HUES48 (cell line): ENCODE measurements around the gene CASS4.

Experiments used
- H3K27ac ChIP-seq: one replicate; pipeline ENCODE4 v1.7.0; 2013; ENCODE audit warnings: low read depth, low read length, inconsistent platforms
- H3K27me3 ChIP-seq: 2 replicates; pipeline ENCODE4 v1.6.1; 2013; ENCODE audit warnings: mild to moderate bottlenecking, low read length; ENCODE audit not compliant: control insufficient read depth, insufficient read depth
- H3K36me3 ChIP-seq: 2 replicates; pipeline ENCODE4 v1.6.1; 2013; ENCODE audit warnings: low read length; ENCODE audit not compliant: control insufficient read depth, insufficient read depth
- H3K4me1 ChIP-seq: 2 replicates; pipeline ENCODE4 v1.6.1; 2013; ENCODE audit warnings: mild to moderate bottlenecking, low read length; ENCODE audit not compliant: control insufficient read depth, insufficient read depth
- H3K4me3 ChIP-seq: 2 replicates; pipeline ENCODE4 v1.5.1; 2013; ENCODE audit warnings: mild to moderate bottlenecking, low read depth, low read length
- H3K9ac ChIP-seq: 2 replicates; pipeline ENCODE4 v1.6.1; 2013; ENCODE audit warnings: mild to moderate bottlenecking, low read depth, low read length, moderate library complexity
- H3K9me3 ChIP-seq: 2 replicates; pipeline ENCODE4 v1.6.1; 2013; ENCODE audit warnings: low read length; ENCODE audit not compliant: control insufficient read depth, insufficient read depth

The CASS4 gene

GRCh38 chr20:56463428-56463827 is 51.4 kb downstream of the CASS4 start:
- no peaks in the 10 kb centered on the region for H3K36me3 ChIP-seq

GRCh38 chr20:56465997-56466396 is 53.9 kb downstream of the CASS4 start:
- Histone ChIP-seq H3K27me3 (no peaks in the 10 kb centered on the region), H3K36me3 (no peaks in the 10 kb centered on the region), H3K9ac (no peak overlapping the region), H3K27ac (no peak overlapping the region), H3K4me3 (no peak overlapping the region), H3K4me1 (no peaks in the 10 kb centered on the region), H3K9me3 (no peaks in the 10 kb centered on the region)

More at GRCh38 chr20:56463428-56463827, 51.4 kb downstream of the CASS4 start:
- no peaks in the 10 kb centered on the region for H3K27me3 ChIP-seq
- no peak overlapping the region for H3K27ac ChIP-seq
- H3K4me3 ChIP-seq = no peak overlapping the region
- no peaks in the 10 kb centered on the region for H3K9me3 ChIP-seq
- no peak overlapping the region for H3K9ac ChIP-seq
- no peaks in the 10 kb centered on the region for H3K4me1 ChIP-seq

- H3K27ac ChIP-seq = peak overlapping the region; percentile 46
- H3K9me3 ChIP-seq = no peaks in the 10 kb centered on the region
- H3K4me3 ChIP-seq = peak overlapping the region; percentile 81
- peaks cover 3% of the 10 kb centered on the region for H3K36me3 ChIP-seq
- H3K9ac ChIP-seq = peak overlapping the region; percentile 39; the same call in 1 of the 2 replicates
- no peaks in the 10 kb centered on the region for H3K4me1 ChIP-seq
- H3K27me3 ChIP-seq = no peaks in the 10 kb centered on the region
Measured at GRCh38 chr20:56467968-56468315, 55.9 kb downstream of the CASS4 start.

GRCh38 chr20:56468316-56469076 is 56.4 kb downstream of the CASS4 start, which contains the start of gene RTF2:
TSS of gene RTF2 (plus strand) at chr20:56468627. CDS start at chr20:56468698, 71 bp downstream.
- H3K27me3 ChIP-seq = no peaks in the 10 kb centered on the region
- peak within 1 kb of the TSS; percentile 53 for H3K27ac ChIP-seq
- H3K9ac ChIP-seq = peak within 1 kb of the TSS; percentile 39

GRCh38 chr20:56469077-56469449 is 57.0 kb downstream of the CASS4 start:
- Histone ChIP-seq H3K4me3 (peak overlapping the region; percentile 81), H3K27ac (no peak overlapping the region), H3K27me3 (no peaks in the 10 kb centered on the region)

More at GRCh38 chr20:56468316-56469076, 56.4 kb downstream of the CASS4 start, which contains the start of gene RTF2:
- H3K4me1 ChIP-seq = no peaks in the 10 kb centered on the region
- peak within 1 kb of the TSS; percentile 81 for H3K4me3 ChIP-seq
- no peaks in the 10 kb centered on the region for H3K9me3 ChIP-seq
- H3K36me3 ChIP-seq = peaks cover 8% of the 10 kb centered on the region

GRCh38 chr20:56483970-56484369 is 71.9 kb downstream of the CASS4 start:
- no peaks in the 10 kb centered on the region for H3K4me1 ChIP-seq
- H3K4me3 ChIP-seq = no peak overlapping the region
- H3K27me3 ChIP-seq = no peaks in the 10 kb centered on the region
- H3K36me3 ChIP-seq = peaks cover 67% of the 10 kb centered on the region
- no peak overlapping the region for H3K9ac ChIP-seq
- no peaks in the 10 kb centered on the region for H3K9me3 ChIP-seq
- H3K27ac ChIP-seq = no peak overlapping the region

More at GRCh38 chr20:56469077-56469449, 57.0 kb downstream of the CASS4 start:
- Histone ChIP-seq H3K9ac (peak overlapping the region; percentile 23; the same call in 1 of the 2 replicates), H3K4me1 (no peaks in the 10 kb centered on the region), H3K9me3 (no peaks in the 10 kb centered on the region), H3K36me3 (peaks cover 14% of the 10 kb centered on the region)

- H3K27ac ChIP-seq = no peak overlapping the region
Measured at GRCh38 chr20:56487216-56487615, 75.2 kb downstream of the CASS4 start.

GRCh38 chr20:56488566-56488965 is 76.5 kb downstream of the CASS4 start:
- H3K9ac ChIP-seq = no peak overlapping the region
- no peaks in the 10 kb centered on the region for H3K27me3 ChIP-seq
- H3K9me3 ChIP-seq = no peaks in the 10 kb centered on the region
- no peaks in the 10 kb centered on the region for H3K4me1 ChIP-seq
- no peak overlapping the region for H3K4me3 ChIP-seq
- peaks cover 43% of the 10 kb centered on the region for H3K36me3 ChIP-seq
- H3K27ac ChIP-seq = no peak overlapping the region

More at GRCh38 chr20:56487216-56487615, 75.2 kb downstream of the CASS4 start:
- no peak overlapping the region for H3K9ac ChIP-seq
- H3K36me3 ChIP-seq = peaks cover 52% of the 10 kb centered on the region
- no peaks in the 10 kb centered on the region for H3K9me3 ChIP-seq
- H3K4me3 ChIP-seq = no peak overlapping the region
- no peaks in the 10 kb centered on the region for H3K4me1 ChIP-seq
- no peaks in the 10 kb centered on the region for H3K27me3 ChIP-seq

GRCh38 chr20:56501116-56501515 is 89.1 kb downstream of the CASS4 start:
- H3K27ac ChIP-seq = no peak overlapping the region
- no peak overlapping the region for H3K4me3 ChIP-seq
- H3K27me3 ChIP-seq = no peaks in the 10 kb centered on the region
- no peaks in the 10 kb centered on the region for H3K9me3 ChIP-seq
- H3K36me3 ChIP-seq = 0 out of 2 replicates have a peak, but pooled peaks cover 6% of the 10 kb centered on the region
- no peaks in the 10 kb centered on the region for H3K4me1 ChIP-seq
- H3K9ac ChIP-seq = no peak overlapping the region

- Histone ChIP-seq H3K9me3 (no peaks in the 10 kb centered on the region), H3K27ac (no peak overlapping the region), H3K36me3 (no peaks in the 10 kb centered on the region), H3K27me3 (no peaks in the 10 kb centered on the region), H3K9ac (no peak overlapping the region), H3K4me1 (no peaks in the 10 kb centered on the region), H3K4me3 (no peak overlapping the region)
Measured at GRCh38 chr20:56503916-56504315, 91.9 kb downstream of the CASS4 start.

GRCh38 chr20:56504373-56505005 is 92.4 kb downstream of the CASS4 start:
- H3K9ac ChIP-seq = no peak overlapping the region
- H3K36me3 ChIP-seq = no peaks in the 10 kb centered on the region
- no peak overlapping the region for H3K4me3 ChIP-seq
- H3K4me1 ChIP-seq = no peaks in the 10 kb centered on the region
- H3K27ac ChIP-seq = no peak overlapping the region
- H3K27me3 ChIP-seq = no peaks in the 10 kb centered on the region
- no peaks in the 10 kb centered on the region for H3K9me3 ChIP-seq
